Neuronal stem cell (in vitro differentiated cells): ENCODE measurements around the gene GOLGA1. TPM values are rescaled to one million over a fixed set of nuclear protein-coding genes. Genes with fewer than 3 reads are reported as not detected.

Experiments
- DNase-seq: peaks from one replicate; pipeline ENCODE4 v3.0.0-alpha.2; 2013; ENCODE audit warnings: low spot score
- H2AFZ ChIP-seq: one replicate; pipeline ENCODE4 v1.6.1; 2013; ENCODE audit warnings: mild to moderate bottlenecking, low read length, inconsistent platforms
- H2AK5ac ChIP-seq: 2 replicates; pipeline ENCODE4 v1.6.1; 2013; ENCODE audit warnings: low read depth, mild to moderate bottlenecking, inconsistent platforms, low read length, moderate library complexity, mixed read lengths
- H2BK120ac ChIP-seq: 2 replicates; pipeline ENCODE4 v1.6.1; 2013; ENCODE audit warnings: low read depth, mild to moderate bottlenecking, inconsistent platforms, low read length, moderate library complexity, mixed read lengths
- H2BK12ac ChIP-seq: one replicate; pipeline ENCODE4 v1.6.1; 2013; ENCODE audit warnings: low read length, inconsistent platforms
- H2BK15ac ChIP-seq: 2 replicates; pipeline ENCODE4 v1.6.1; 2013; ENCODE audit warnings: mild to moderate bottlenecking, low read length, inconsistent platforms, mixed read lengths
- H2BK5ac ChIP-seq: one replicate; pipeline ENCODE4 v1.6.1; 2013; ENCODE audit warnings: inconsistent platforms, mild to moderate bottlenecking, low read length, moderate library complexity
- H3K14ac ChIP-seq: one replicate; pipeline ENCODE4 v1.6.1; 2013; ENCODE audit warnings: low read length, inconsistent platforms
- H3K18ac ChIP-seq: 2 replicates; pipeline ENCODE4 v1.6.1; 2013; ENCODE audit warnings: low read length, inconsistent platforms
- H3K23ac ChIP-seq: 2 replicates; pipeline ENCODE4 v1.6.1; 2013; ENCODE audit warnings: low read depth, mild to moderate bottlenecking, mixed read lengths, low read length, inconsistent platforms; ENCODE audit not compliant: poor library complexity
- H3K27ac ChIP-seq: replicated peaks from 3 replicates; pipeline ENCODE4 v1.5.1; 2013; ENCODE audit warnings: low read length, inconsistent platforms
- H3K27me3 ChIP-seq, 3 experiments: 2 replicates each; pipeline ENCODE4 v1.6.1; 2013; ENCODE audit warnings: low read length in 3 of 3, mild to moderate bottlenecking in 2 of 3, inconsistent platforms in 1 of 3, low read depth in 1 of 3, mixed read lengths in 1 of 3, moderate library complexity in 1 of 3; ENCODE audit not compliant: control insufficient read depth in 3 of 3, insufficient read depth in 3 of 3
- H3K36me3 ChIP-seq, 2 donors: replicated peaks in 1 of 2; 2 replicates each; pipeline ENCODE4 v1.6.1; 2013; ENCODE audit warnings: low read length in 2 of 2; ENCODE audit not compliant: control insufficient read depth in 2 of 2, insufficient read depth in 2 of 2
- H3K4ac ChIP-seq: 2 replicates; pipeline ENCODE4 v1.6.1; 2013; ENCODE audit warnings: inconsistent platforms, mild to moderate bottlenecking, low read length, moderate library complexity
- H3K4me1 ChIP-seq, 2 donors: 1 replicate in 1 of 2; 2 replicates in 1 of 2; pipeline ENCODE4 v1.6.1; 2013; ENCODE audit warnings: low read length in 2 of 2, low read depth in 1 of 2; ENCODE audit not compliant: control insufficient read depth in 2 of 2, insufficient read depth in 1 of 2
- H3K4me2 ChIP-seq: one replicate; pipeline ENCODE4 v1.6.1; 2013; ENCODE audit warnings: mild to moderate bottlenecking, low read length, inconsistent platforms; ENCODE audit not compliant: insufficient read depth, poor library complexity, severe bottlenecking
- H3K4me3 ChIP-seq, 2 donors: 2 replicates each; pipeline ENCODE4 v1.5.1; 2013; ENCODE audit warnings: low read length in 2 of 2, mild to moderate bottlenecking in 2 of 2, inconsistent platforms in 1 of 2, moderate library complexity in 1 of 2
- H3K79me1 ChIP-seq: one replicate; pipeline ENCODE4 v1.6.1; 2013; ENCODE audit warnings: low read depth, mild to moderate bottlenecking, inconsistent platforms, low read length, moderate library complexity
- H3K9ac ChIP-seq: one replicate; pipeline ENCODE4 v1.6.1; 2013; ENCODE audit warnings: mild to moderate bottlenecking, low read depth, low read length, inconsistent platforms; ENCODE audit not compliant: poor library complexity
- H3K9me3 ChIP-seq, 2 donors: replicated peaks in 1 of 2; 2 replicates each; pipeline versions ENCODE3 to v1.6.1; 2013; ENCODE audit warnings: low read length in 2 of 2, mild to moderate bottlenecking in 2 of 2, inconsistent platforms in 1 of 2, low read depth in 1 of 2, mixed read lengths in 1 of 2, moderate library complexity in 1 of 2; ENCODE audit not compliant: control insufficient read depth in 2 of 2, insufficient read depth in 1 of 2
- H4K8ac ChIP-seq: one replicate; pipeline ENCODE4 v1.6.1; 2013; ENCODE audit warnings: low read depth, mild to moderate bottlenecking, inconsistent platforms, low read length, moderate library complexity
- H4K91ac ChIP-seq: one replicate; pipeline ENCODE4 v1.6.1; 2013; ENCODE audit warnings: low read length, low read depth, mild to moderate bottlenecking, inconsistent platforms; ENCODE audit not compliant: poor library complexity
- WGBS, 2 donors: extraction: QIAGEN DNeasy Blood & Tissue Kit; methylation state at CpG; one replicate each; pipeline ENCODE4 v1.1.7; 2013; ENCODE audit warnings: missing lambda C conversion rate in 2 of 2, mixed read lengths in 1 of 2; ENCODE audit not compliant: insufficient read length in 2 of 2, insufficient replicate concordance in 1 of 2; ENCODE audit errors: extremely low coverage in 2 of 2; 5-methylcytosine and 5-hydroxymethylcytosine counted together
- small RNA-seq: library from polyadenylated mRNA; stranded (forward); fragments of <200 nt; extraction: miRNeasy Mini kit (QIAGEN cat#:217004); gene quantifications from one replicate; pipeline ENCODE3, GENCODE V24; 2013; ENCODE audit not compliant: insufficient read depth

The GOLGA1 gene

GRCh38 chr9:124828489-124829333, 112.2 kb downstream of the GOLGA1 start:
- DNase-seq, result no peak
- WGBS, 2 donors, result no CpG with 5 or more reads among the region's 2 CpGs

More at GRCh38 chr9:124828489-124829333, 112.2 kb downstream of the GOLGA1 start:
- Histone ChIP-seq H3K9me3 (no peaks in the 10 kb centered on the region), H2BK15ac (no peak overlapping the region), H2AK5ac (no peak overlapping the region), H2AFZ (no peak overlapping the region), H3K27me3 (peaks cover 0 to 16% (median 0%) of the 10 kb centered on the region in 3 experiments), H3K79me1 (no peaks in the 10 kb centered on the region), H3K36me3 (no peaks in the 10 kb centered on the region), H3K23ac (no peak overlapping the region), H2BK12ac (no peak overlapping the region), H3K27ac (no peak overlapping the region), H3K4me2 (no peak overlapping the region), H2BK5ac (no peak overlapping the region), H3K18ac (no peak overlapping the region), H4K91ac (no peak overlapping the region), H3K4me3 (no peak overlapping the region), H2BK120ac (no peak overlapping the region), H4K8ac (no peak overlapping the region), H3K9ac (no peak overlapping the region), H3K4ac (no peak overlapping the region), H3K4me1 (no peaks in the 10 kb centered on the region), H3K14ac (no peak overlapping the region)

Small RNA genes lying within 50 kb of the gene (small RNA-seq; reads per million reads assigned to genes)
- gene RNU4-82P, result not detected
